HepG2 (cell line): Measurements from ENCODE around the gene OSBP. TPM values are rescaled to one million over a fixed set of nuclear protein-coding genes. Genes with fewer than 3 reads are reported as not detected.

ENCODE experiments used
- EP300 ChIP-seq, 3 experiments: sonication (generic) in 1 of 3; formaldehyde crosslinking in 1 of 3; IDR thresholded peaks; 2 replicates each; pipeline versions ENCODE4 v1.5.1 to v1.6.1; 2011 to 2020; ENCODE audit warnings: low read depth in 2 of 3, low read length in 2 of 3, borderline replicate concordance in 1 of 3, improper control_type of control experiment in 1 of 3, mild to moderate bottlenecking in 1 of 3, missing genetic modification reagents in 1 of 3, moderate library complexity in 1 of 3
- HMGXB3 ChIP-seq: sonication (generic); formaldehyde crosslinking; IDR thresholded peaks from 2 replicates; pipeline ENCODE4 v1.4.0; 2020; ENCODE audit warnings: missing genetic modification reagents, borderline replicate concordance
- HOXA5 ChIP-seq: sonication (generic); formaldehyde crosslinking; IDR thresholded peaks from 2 replicates; pipeline ENCODE4 v1.4.0; 2020; ENCODE audit warnings: missing genetic modification reagents
- NFAT5 ChIP-seq: sonication (generic); formaldehyde crosslinking; IDR thresholded peaks from 2 replicates; pipeline ENCODE4 v1.4.0; 2020; ENCODE audit warnings: missing genetic modification reagents
- RNF2 ChIP-seq: fragments of 450-650 bp; conservative IDR thresholded peaks from 2 replicates; pipeline ENCODE4 v1.6.1; 2016; ENCODE audit warnings: low read depth
- SALL2 ChIP-seq: sonication (generic); formaldehyde crosslinking; IDR thresholded peaks from 2 replicates; pipeline ENCODE4 v1.8.1; 2023; ENCODE audit warnings: mild to moderate bottlenecking, missing genetic modification reagents, inconsistent platforms
- ZBTB2 ChIP-seq: sonication (generic); formaldehyde crosslinking; IDR thresholded peaks from 2 replicates; pipeline ENCODE4 v1.8.0; 2022; ENCODE audit warnings: low read depth, missing genetic modification reagents
- ZNF619 ChIP-seq: sonication (generic); formaldehyde crosslinking; IDR thresholded peaks from 2 replicates; pipeline ENCODE4 v1.4.0; 2020; ENCODE audit warnings: mild to moderate bottlenecking, missing genetic modification reagents
- ZNF646 ChIP-seq: sonication (generic); formaldehyde crosslinking; IDR thresholded peaks from 2 replicates; pipeline ENCODE4 v1.9.0; 2021; ENCODE audit warnings: mild to moderate bottlenecking, missing genetic modification reagents
- ZNF790 ChIP-seq: sonication (generic); formaldehyde crosslinking; IDR thresholded peaks from 2 replicates; pipeline ENCODE4 v1.8.0; 2022; ENCODE audit warnings: missing genetic modification reagents, mild to moderate bottlenecking, borderline replicate concordance
- polyA plus RNA-seq, 8 experiments: library from polyadenylated mRNA; depleted of rRNA in 3 of 8; stranded (reverse) in 7 of 8; unstranded in 1 of 8; fragments of >200 nt; fragmentation: Illumina TruSeq in 4 of 8; extraction: Trizol in 4 of 8; gene quantifications; 2 replicates each; pipeline versions ENCODE4 v1.2.1 to v1.2.3, GENCODE V29; 2011 to 2016; ENCODE audit warnings: low read depth in 4 of 8, missing spikeins in 1 of 8, mixed read lengths in 1 of 8; ENCODE audit not compliant: insufficient read depth in 1 of 8
- total RNA-seq, 5 experiments: library from RNA; depleted of rRNA; stranded (reverse); fragments of >200 nt; fragmentation: Illumina TruSeq; extraction: Trizol; gene quantifications; 2 replicates each; pipeline ENCODE4 v1.2.3, GENCODE V29; 2016; ENCODE audit warnings: low read depth in 1 of 5

OSBP gene
- total and polyA plus RNA-seq, 2 of the 13 experiments (the other 11 are each of a cell fraction or from before 2014, with no cell fraction given) = 12.1 to 13.5 TPM

GRCh38 chr11:59560290-59560701, 55.3 kb downstream of the OSBP start (continued):
- no peak for TF ChIP-seq ZBTB2 (CRISPR knock-in tag)
- no peak for TF ChIP-seq EP300 (IDR thresholded peaks at IDR 0.05; ENCODE audit: low read depth in 2 of 2, low read length in 2 of 2)
- no peak for TF ChIP-seq EP300 (CRISPR knock-in tag; IDR thresholded peaks at IDR 0.05; ENCODE audit: borderline replicate concordance)
- 0 out of 2 replicates have a peak, but pooled peaks have one; percentile 18 for TF ChIP-seq HOXA5 (CRISPR knock-in tag)
- no peak for TF ChIP-seq ZNF619 (CRISPR knock-in tag)
- no peak for TF ChIP-seq SALL2
- no peak for TF ChIP-seq NFAT5 (CRISPR knock-in tag)
- TF ChIP-seq RNF2 = no peak
- TF ChIP-seq ZNF646 = no peak
- TF ChIP-seq HMGXB3 = no peak
- no peak for TF ChIP-seq ZNF790
